DMS114 treated with DMSO at 0.1 percent for 48 hours (cell line): ENCODE results near the gene SLC16A10.
A peak's percentile ranks its signal among the peaks of the same experiment; 100 is the strongest.
"Not testable (repeated sequence)": the region's sequence is repeated elsewhere in the genome, so short reads cannot be mapped to it uniquely, and the experiment has no call there.

ENCODE experiments used
- DNase-seq: peaks from one replicate; lab custom pipeline; 2025; ENCODE audit not compliant: unreplicated experiment; lab: John Stamatoyannopoulos, UW

SLC16A10 gene, protein sequence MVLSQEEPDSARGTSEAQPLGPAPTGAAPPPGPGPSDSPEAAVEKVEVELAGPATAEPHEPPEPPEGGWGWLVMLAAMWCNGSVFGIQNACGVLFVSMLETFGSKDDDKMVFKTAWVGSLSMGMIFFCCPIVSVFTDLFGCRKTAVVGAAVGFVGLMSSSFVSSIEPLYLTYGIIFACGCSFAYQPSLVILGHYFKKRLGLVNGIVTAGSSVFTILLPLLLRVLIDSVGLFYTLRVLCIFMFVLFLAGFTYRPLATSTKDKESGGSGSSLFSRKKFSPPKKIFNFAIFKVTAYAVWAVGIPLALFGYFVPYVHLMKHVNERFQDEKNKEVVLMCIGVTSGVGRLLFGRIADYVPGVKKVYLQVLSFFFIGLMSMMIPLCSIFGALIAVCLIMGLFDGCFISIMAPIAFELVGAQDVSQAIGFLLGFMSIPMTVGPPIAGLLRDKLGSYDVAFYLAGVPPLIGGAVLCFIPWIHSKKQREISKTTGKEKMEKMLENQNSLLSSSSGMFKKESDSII

GRCh38 chr6:111087106-111087835, at the start of gene SLC16A10:
Gene SLC16A10, plus strand, starts transcription at chr6:111087503. Its CDS starts 250 bp downstream, at chr6:111087753.
- peak; percentile 36 for DNase-seq

DNA sequence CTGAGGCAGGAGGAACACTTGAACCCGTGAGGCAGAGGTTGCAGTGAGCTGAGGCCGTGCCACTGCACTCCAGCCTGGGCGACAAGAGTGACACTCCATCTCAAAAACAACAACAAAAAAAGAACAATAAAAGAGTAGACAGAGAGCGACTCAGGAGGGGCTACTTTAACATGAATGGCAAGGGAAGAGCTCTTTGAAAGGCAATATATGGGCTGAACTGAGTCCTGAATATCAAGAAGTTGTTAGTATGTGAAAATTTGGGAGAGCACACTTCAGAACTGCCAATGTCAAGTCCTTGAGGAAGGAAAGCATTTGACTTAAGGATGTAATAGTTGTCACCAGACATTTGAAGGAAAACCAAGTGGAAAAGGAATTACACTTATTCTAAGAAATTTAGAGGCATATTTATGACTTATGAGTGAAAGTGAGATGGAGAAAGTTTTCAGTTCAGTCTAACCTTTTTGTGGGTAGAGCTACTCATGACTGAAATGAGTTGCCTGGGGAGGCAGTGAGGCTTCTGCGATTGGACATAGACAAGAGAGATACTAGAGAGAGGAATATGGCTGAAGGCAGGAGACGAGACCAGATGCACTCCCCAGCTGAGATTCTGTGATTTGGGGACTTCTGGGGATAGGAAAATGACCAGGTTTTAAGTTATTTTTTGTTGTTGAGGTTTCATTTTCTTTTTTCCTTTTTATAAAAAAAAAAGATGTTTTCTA, 48.6 kb upstream of the SLC16A10 start:
- DNase-seq = no peak

- DNase-seq = no peak
These were observed 45.4 kb upstream of the SLC16A10 start for GRCh38 chr6:111041917-111042316.

DNA sequence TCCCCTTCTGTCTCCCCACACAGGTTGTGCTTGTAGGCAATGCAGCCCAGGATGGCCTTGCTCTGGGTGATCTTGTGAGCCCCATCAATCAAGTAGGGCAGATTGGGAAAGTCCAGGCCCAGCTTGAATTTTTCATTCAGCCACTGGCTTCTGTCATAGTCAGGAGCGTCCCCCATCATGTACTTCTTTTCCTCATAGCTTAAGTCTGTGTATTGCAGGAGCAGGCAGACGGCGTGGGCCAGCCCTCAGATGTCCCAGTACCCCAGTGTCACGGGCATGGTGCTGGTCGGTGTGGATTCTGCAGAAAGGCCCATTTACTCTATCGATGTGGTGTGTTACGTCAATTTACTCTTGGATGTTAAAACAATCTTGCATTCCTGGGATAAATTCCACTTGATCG, 40.1 kb upstream of the SLC16A10 start:
- DNase-seq = no peak

- DNase-seq = no peak
These were observed 36.9 kb upstream of the SLC16A10 start for GRCh38 chr6:111050261-111051023.

DNA sequence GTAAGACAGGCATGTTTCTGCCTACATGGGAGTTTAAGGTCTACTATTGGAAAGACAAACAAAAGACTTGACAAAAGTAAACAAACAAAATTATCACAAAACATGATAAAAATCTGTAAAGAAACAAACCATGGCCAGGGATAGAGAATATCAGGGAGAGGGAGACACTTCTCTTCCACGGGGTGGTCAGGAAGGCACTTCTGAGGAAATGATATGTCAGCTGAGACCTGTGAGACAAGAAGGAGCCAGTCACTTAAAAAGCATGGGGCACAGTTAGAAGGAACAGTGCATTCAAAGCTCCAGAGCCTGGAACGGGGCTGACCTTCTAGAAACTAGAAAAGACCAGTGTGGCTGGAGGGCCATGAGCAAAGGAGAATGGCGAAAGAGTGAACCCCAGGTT, 35.1 kb upstream of the SLC16A10 start:
- DNase-seq = no peak

- peak; percentile 51 for DNase-seq
These were observed 30.1 kb upstream of the SLC16A10 start for GRCh38 chr6:111057074-111057752.

DNA sequence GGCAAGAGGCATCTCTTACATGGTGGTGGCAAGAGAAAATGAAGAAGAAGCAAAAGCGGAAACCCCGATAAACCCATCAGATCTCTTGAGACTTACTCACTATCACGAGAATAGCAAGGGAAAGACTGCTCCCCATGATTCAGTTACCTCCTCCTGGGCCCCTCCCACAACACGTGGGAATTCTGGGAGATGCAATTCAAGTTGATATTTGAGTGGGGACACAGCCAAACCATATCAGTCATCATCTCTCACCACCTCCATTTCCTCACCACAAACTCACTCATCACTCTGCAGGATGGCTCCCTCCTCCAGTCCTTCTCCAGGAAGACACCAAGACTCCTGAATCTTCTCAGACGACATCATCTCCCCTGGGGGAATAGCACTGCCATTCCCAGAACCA, 25.8 kb upstream of the SLC16A10 start:
- no peak for DNase-seq

- not testable (repeated sequence) for DNase-seq
These were observed 25.3 kb upstream of the SLC16A10 start for GRCh38 chr6:111061985-111062384.

DNA sequence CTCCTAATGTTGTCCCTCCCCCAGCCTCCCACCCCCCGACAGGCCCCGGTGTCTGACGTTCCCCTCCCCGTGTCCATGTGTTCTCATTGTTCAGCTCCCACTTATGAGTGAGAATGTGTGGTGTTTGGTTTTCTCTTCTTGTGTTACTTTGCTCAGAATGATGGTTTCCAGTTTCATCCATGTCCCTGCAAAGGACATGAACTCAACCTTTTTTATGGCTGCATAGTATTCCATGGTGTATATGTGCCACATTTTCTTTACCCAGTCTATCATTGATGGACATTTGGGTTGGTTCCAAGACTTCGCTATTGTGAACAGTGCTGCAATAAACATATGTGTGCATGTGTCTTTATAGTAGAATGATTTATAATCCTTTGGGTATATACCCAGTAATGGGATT, 24.4 kb upstream of the SLC16A10 start:
- not testable (repeated sequence) for DNase-seq

- no peak for DNase-seq
These were observed 19.0 kb upstream of the SLC16A10 start for GRCh38 chr6:111068109-111068865.

- no peak for DNase-seq
These were observed 18.5 kb upstream of the SLC16A10 start for GRCh38 chr6:111068866-111069234.

GRCh38 chr6:111069382-111070104, 17.8 kb upstream of the SLC16A10 start:
- DNase-seq = no peak

- no peak for DNase-seq
These were observed 16.9 kb upstream of the SLC16A10 start for GRCh38 chr6:111070105-111071005.

GRCh38 chr6:111072801-111073360, 14.4 kb upstream of the SLC16A10 start:
- DNase-seq = no peak

GRCh38 chr6:111074311-111074710, 13.0 kb upstream of the SLC16A10 start:
- DNase-seq = no peak

GRCh38 chr6:111076024-111076695, 11.1 kb upstream of the SLC16A10 start:
- DNase-seq = no peak
